HG03469 (cell line): Measurements from ENCODE around the gene TMA7.
"Not testable (repeated sequence)": the region's sequence is repeated elsewhere in the genome, so short reads cannot be mapped to it uniquely, and the experiment has no call there.

Experiments
- ATAC-seq: cut with Tn5 transposase; IDR thresholded peaks from one replicate; pipeline ENCODE4 v1.9.1; 2021; ENCODE audit warnings: mild to moderate bottlenecking, moderate library complexity, moderate number of reproducible peaks; ENCODE audit not compliant: unreplicated experiment

Gene TMA7

GRCh38 chr3:48434591-48435222 is 5.3 kb upstream of the TMA7 start:
- ATAC-seq, result no peak

- ATAC-seq, result no peak
Observed at GRCh38 chr3:48435223-48435595, 4.8 kb upstream of the TMA7 start.

- no peak for ATAC-seq
Observed at GRCh38 chr3:48435774-48436476, 4.1 kb upstream of the TMA7 start.

- ATAC-seq, result no peak
Observed at GRCh38 chr3:48436477-48436787, 3.6 kb upstream of the TMA7 start.

- ATAC-seq, result no peak
Observed at GRCh38 chr3:48436855-48437254, 3.2 kb upstream of the TMA7 start.

GRCh38 chr3:48437812-48438211 is 2.2 kb upstream of the TMA7 start:
- ATAC-seq, result no peak

- no peak for ATAC-seq
Observed at GRCh38 chr3:48440590-48440958, 517 bp downstream of the TMA7 start.

- no peak for ATAC-seq
Observed at GRCh38 chr3:48441940-48442339, 1.9 kb downstream of the TMA7 start.

GRCh38 chr3:48445277-48445882 is 5.3 kb downstream of the TMA7 start:
- no peak for ATAC-seq

GRCh38 chr3:48446043-48446424 is 6.0 kb downstream of the TMA7 start:
- no peak for ATAC-seq

- peak; percentile 78 for ATAC-seq
Observed at GRCh38 chr3:48446425-48447193, 6.6 kb downstream of the TMA7 start, which contains the start of gene ATRIP. Gene ATRIP, plus strand, starts transcription at chr3:48446737. Its CDS starts 109 bp downstream, at chr3:48446846.

GRCh38 chr3:48451270-48451669 is 11.2 kb downstream of the TMA7 start:
- no peak for ATAC-seq

- ATAC-seq, result no peak
Observed at GRCh38 chr3:48456456-48456855, 16.4 kb downstream of the TMA7 start.

- ATAC-seq, result no peak
Observed at GRCh38 chr3:48459331-48459730, 19.3 kb downstream of the TMA7 start.

- no peak for ATAC-seq
Observed at GRCh38 chr3:48459773-48460516, 19.9 kb downstream of the TMA7 start.

- no peak for ATAC-seq
Observed at GRCh38 chr3:48460517-48460902, 20.5 kb downstream of the TMA7 start.

- ATAC-seq, result not testable (repeated sequence)
Observed at GRCh38 chr3:48461767-48462166, 21.7 kb downstream of the TMA7 start.

- ATAC-seq, result no peak
Observed at GRCh38 chr3:48463703-48464102, 23.6 kb downstream of the TMA7 start.

- no peak for ATAC-seq
Observed at GRCh38 chr3:48464713-48465221, 24.7 kb downstream of the TMA7 start.

GRCh38 chr3:48465237-48465530 is 25.1 kb downstream of the TMA7 start:
- ATAC-seq, result no peak
